ENCODE data around the gene SYT12. TPM values are rescaled to one million over a fixed set of nuclear protein-coding genes. Genes with fewer than 3 reads are reported as not detected.

SYT12 gene
- total RNA-seq, 1 experiment from 2014 or later: 4.6 TPM

DNA sequence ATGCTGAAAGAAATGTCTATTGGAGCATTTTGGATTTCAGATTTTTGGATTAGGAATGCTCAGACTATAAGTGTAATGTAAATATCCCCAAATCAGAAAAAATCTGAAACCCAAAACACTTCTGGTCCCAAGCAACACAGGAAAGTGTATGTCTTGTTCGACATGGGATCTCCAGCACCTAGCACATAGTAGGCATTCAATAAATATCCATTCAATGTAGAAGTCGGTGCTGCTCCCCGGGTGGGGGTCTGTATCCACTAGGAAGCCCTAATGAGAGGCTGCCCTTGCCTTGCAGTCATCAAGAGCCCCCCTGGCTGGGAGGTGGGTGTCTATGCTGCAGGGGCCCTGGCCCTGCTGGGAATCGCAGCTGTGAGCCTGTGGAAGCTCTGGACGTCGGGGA lies 11.4 kb downstream of the SYT12 start:
- no peak for ATAC-seq
- no peak overlapping the region for H3K4me3 Mint-ChIP-seq
- TF ChIP-seq ATF1 (CRISPR knock-in tag; IDR thresholded peaks at IDR 0.05) (no peak), ZNF317 (CRISPR knock-in tag; IDR thresholded peaks at IDR 0.05; ENCODE audit: borderline replicate concordance, low read depth) (no peak), ZNF671 (CRISPR knock-in tag; IDR thresholded peaks at IDR 0.05) (no peak), FOXP1 (CRISPR knock-in tag; IDR thresholded peaks at IDR 0.05; ENCODE audit: borderline replicate concordance) (no peak), NR3C1 (CRISPR knock-in tag; conservative IDR thresholded peaks at IDR 0.05; ENCODE audit: low read depth) (no peak), ZNF423 (CRISPR knock-in tag; IDR thresholded peaks at IDR 0.05) (no peak)
- TF ChIP-seq, protein P1, sequence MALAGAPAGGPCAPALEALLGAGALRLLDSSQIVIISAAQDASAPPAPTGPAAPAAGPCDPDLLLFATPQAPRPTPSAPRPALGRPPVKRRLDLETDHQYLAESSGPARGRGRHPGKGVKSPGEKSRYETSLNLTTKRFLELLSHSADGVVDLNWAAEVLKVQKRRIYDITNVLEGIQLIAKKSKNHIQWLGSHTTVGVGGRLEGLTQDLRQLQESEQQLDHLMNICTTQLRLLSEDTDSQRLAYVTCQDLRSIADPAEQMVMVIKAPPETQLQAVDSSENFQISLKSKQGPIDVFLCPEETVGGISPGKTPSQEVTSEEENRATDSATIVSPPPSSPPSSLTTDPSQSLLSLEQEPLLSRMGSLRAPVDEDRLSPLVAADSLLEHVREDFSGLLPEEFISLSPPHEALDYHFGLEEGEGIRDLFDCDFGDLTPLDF (CRISPR knock-in tag; IDR thresholded peaks at IDR 0.05): no peak
- TF ChIP-seq, protein P2, sequence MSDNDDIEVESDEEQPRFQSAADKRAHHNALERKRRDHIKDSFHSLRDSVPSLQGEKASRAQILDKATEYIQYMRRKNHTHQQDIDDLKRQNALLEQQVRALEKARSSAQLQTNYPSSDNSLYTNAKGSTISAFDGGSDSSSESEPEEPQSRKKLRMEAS (CRISPR knock-in tag; IDR thresholded peaks at IDR 0.05): no peak
- TF ChIP-seq, protein P3, sequence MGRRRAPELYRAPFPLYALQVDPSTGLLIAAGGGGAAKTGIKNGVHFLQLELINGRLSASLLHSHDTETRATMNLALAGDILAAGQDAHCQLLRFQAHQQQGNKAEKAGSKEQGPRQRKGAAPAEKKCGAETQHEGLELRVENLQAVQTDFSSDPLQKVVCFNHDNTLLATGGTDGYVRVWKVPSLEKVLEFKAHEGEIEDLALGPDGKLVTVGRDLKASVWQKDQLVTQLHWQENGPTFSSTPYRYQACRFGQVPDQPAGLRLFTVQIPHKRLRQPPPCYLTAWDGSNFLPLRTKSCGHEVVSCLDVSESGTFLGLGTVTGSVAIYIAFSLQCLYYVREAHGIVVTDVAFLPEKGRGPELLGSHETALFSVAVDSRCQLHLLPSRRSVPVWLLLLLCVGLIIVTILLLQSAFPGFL (CRISPR knock-in tag; IDR thresholded peaks at IDR 0.05; ENCODE audit: borderline replicate concordance): no peak
- TF ChIP-seq, protein P4, sequence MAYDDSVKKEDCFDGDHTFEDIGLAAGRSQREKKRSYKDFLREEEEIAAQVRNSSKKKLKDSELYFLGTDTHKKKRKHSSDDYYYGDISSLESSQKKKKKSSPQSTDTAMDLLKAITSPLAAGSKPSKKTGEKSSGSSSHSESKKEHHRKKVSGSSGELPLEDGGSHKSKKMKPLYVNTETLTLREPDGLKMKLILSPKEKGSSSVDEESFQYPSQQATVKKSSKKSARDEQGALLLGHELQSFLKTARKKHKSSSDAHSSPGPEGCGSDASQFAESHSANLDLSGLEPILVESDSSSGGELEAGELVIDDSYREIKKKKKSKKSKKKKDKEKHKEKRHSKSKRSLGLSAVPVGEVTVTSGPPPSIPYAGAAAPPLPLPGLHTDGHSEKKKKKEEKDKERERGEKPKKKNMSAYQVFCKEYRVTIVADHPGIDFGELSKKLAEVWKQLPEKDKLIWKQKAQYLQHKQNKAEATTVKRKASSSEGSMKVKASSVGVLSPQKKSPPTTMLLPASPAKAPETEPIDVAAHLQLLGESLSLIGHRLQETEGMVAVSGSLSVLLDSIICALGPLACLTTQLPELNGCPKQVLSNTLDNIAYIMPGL (CRISPR knock-in tag; IDR thresholded peaks at IDR 0.05): no peak
- POLR2A ChIA-PET: no interaction called here
- H3K9me3 Mint-ChIP-seq: no peaks in the 10 kb centered on the region
- DNase-seq (ENCODE audit: low spot score): no peak
- peaks cover 26% of the 10 kb centered on the region for H3K4me1 Mint-ChIP-seq
- H3K36me3 Mint-ChIP-seq: no peaks in the 10 kb centered on the region
- H3K27me3 Mint-ChIP-seq (ENCODE audit: low read depth): no peaks in the 10 kb centered on the region
- CTCF ChIA-PET: interaction anchor here (1.8 kb wide), 1 partner anchor 11 kb away, joined by 4 read pairs; the partner anchor contains the start of gene SYT12
- H3K27ac Mint-ChIP-seq: no peak overlapping the region

DNA sequence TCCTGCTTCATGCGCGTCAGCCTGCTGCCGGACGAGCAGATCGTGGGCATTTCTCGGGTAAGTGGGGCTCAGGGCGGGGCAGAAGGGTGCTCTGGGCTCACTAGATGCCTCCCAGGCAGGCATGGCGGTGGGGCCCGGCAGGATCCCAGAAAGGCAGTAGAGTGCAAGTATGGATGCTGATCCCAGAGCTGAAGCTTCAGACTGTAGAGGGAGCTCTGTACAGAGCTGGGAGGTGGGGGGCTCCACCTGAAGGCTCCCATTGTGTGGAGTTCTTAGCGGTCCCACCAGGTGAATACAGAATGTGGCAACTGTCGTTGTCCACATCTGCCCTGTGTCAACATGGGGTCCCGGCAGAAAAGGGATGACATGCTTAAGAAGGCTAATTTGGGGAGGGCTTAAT lies 17.2 kb downstream of the SYT12 start:
- POLR2A ChIA-PET: interaction anchor here (0.5 kb wide), 1 partner anchor 64 kb away, joined by 4 read pairs; no protein-coding TSS in a partner anchor

DNA sequence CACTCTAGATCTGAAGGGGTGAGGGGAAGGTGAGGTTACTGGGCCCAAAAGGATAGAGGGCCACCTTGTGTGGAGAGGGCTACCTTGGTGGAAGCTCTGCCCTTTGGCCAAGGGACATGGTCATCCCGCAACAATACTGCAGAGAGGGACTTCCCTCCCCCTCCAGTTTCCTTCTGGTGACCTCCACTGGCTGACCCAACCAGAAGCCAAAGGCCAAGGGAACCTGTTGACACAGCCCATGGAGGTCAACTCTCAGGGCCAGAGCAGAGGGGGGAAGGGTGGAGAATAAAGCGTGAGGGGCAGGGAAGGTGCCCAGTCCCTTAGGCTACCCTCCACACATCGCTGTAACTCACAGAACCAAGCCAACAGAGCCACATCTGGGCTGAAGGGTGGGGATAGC lies 18.7 kb downstream of the SYT12 start:
- H3K36me3 Mint-ChIP-seq: no peaks in the 10 kb centered on the region
- no peaks in the 10 kb centered on the region for H3K27me3 Mint-ChIP-seq (ENCODE audit: low read depth)
- no peak overlapping the region for H3K4me3 Mint-ChIP-seq

More for the DNA sequence above, 17.2 kb downstream of the SYT12 start:
- Mint-ChIP-seq H3K36me3 (no peaks in the 10 kb centered on the region), H3K4me1 (no peaks in the 10 kb centered on the region), H3K9me3 (no peaks in the 10 kb centered on the region), H3K27ac (no peak overlapping the region), H3K27me3 (ENCODE audit: low read depth) (no peaks in the 10 kb centered on the region), H3K4me3 (no peak overlapping the region)
- DNase-seq (ENCODE audit: low spot score): no peak
- ATAC-seq: peak; percentile 86
- TF ChIP-seq, protein P5, sequence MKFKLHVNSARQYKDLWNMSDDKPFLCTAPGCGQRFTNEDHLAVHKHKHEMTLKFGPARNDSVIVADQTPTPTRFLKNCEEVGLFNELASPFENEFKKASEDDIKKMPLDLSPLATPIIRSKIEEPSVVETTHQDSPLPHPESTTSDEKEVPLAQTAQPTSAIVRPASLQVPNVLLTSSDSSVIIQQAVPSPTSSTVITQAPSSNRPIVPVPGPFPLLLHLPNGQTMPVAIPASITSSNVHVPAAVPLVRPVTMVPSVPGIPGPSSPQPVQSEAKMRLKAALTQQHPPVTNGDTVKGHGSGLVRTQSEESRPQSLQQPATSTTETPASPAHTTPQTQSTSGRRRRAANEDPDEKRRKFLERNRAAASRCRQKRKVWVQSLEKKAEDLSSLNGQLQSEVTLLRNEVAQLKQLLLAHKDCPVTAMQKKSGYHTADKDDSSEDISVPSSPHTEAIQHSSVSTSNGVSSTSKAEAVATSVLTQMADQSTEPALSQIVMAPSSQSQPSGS (CRISPR knock-in tag; IDR thresholded peaks at IDR 0.05; ENCODE audit: borderline replicate concordance, low read depth): no peak
- TF ChIP-seq MYBL2 (CRISPR knock-in tag; IDR thresholded peaks at IDR 0.05) (no peak), HMGA2 (CRISPR knock-in tag; IDR thresholded peaks at IDR 0.05) (no peak), GTF2I (CRISPR knock-in tag; conservative IDR thresholded peaks at IDR 0.05) (no peak), IRF2 (CRISPR knock-in tag; IDR thresholded peaks at IDR 0.05; ENCODE audit: borderline replicate concordance, low read depth) (no peak)
- CTCF ChIA-PET: interaction anchor here (0.6 to 1.6 kb wide), 7 partner anchors 10 to 184 kb away, joined by 3 to 6 read pairs (median 4); no protein-coding TSS in a partner anchor

More for the DNA sequence above, 18.7 kb downstream of the SYT12 start:
- no peak overlapping the region for H3K27ac Mint-ChIP-seq
- POLR2A ChIA-PET: no interaction called here
- no peaks in the 10 kb centered on the region for H3K9me3 Mint-ChIP-seq
- no peaks in the 10 kb centered on the region for H3K4me1 Mint-ChIP-seq
- ATAC-seq (no peak), DNase-seq (ENCODE audit: low spot score) (no peak)
- TF ChIP-seq, protein P5 (CRISPR knock-in tag; IDR thresholded peaks at IDR 0.05; ENCODE audit: borderline replicate concordance, low read depth): no peak
- TF ChIP-seq GABPB1 (CRISPR knock-in tag; IDR thresholded peaks at IDR 0.05): 0 out of 2 replicates have a peak, but pooled peaks have one; percentile 36
- CTCF ChIA-PET: no interaction called here

Data from WTC11 (cell line).